Caki2 (cell line): Measurements from ENCODE around the gene RAB34. TPM values are rescaled to one million over a fixed set of nuclear protein-coding genes. Genes with fewer than 3 reads are reported as not detected.
A peak's percentile ranks its signal among the peaks of the same experiment; 100 is the strongest.

Experiments
- DNase-seq: peaks from one replicate; pipeline ENCODE4 v3.0.0-alpha.2; 2015; ENCODE audit warnings: low read depth
- in situ Hi-C: cut with HindIII; loops from 2 replicates; pipeline ENCODE4 v1.10.0; 2016; ENCODE audit warnings: low sequenced_read_pairs, low pct_unique_long_range_greater_than_20kb, mixed read lengths
- total RNA-seq: library from RNA; depleted of rRNA; stranded (reverse); fragments of >200 nt; shearing (Covaris generic); gene quantifications from 2 replicates; pipeline ENCODE4 v1.2.3, GENCODE V29; 2014; ENCODE audit warnings: low replicate concordance; rRNA removed

Gene RAB34
- 394 and 482 TPM in 2 replicates for total RNA-seq

- in situ Hi-C loops: no loop called here
- peak; percentile 89 for DNase-seq
These were observed at the start of gene RAB34 for GRCh38 chr17:28717578-28718332. TSS of gene RAB34 (minus strand) at chr17:28717868. CDS start at chr17:28717266, 602 bp downstream.

- in situ Hi-C loops: loop anchor here (10.0 kb wide), 1 partner anchor 50 kb away; no protein-coding TSS in a partner anchor
- no peak for DNase-seq
These were observed 47.4 kb upstream of the RAB34 start for GRCh38 chr17:28765038-28765437.

GRCh38 chr17:28763804-28764266 is 46.2 kb upstream of the RAB34 start:
- in situ Hi-C loops: loop anchor here (10.0 kb wide), 1 partner anchor 51 kb away; no protein-coding TSS in a partner anchor
- peak; percentile 66 for DNase-seq

- in situ Hi-C loops: loop anchor here (10.0 kb wide), 1 partner anchor 52 kb away; no protein-coding TSS in a partner anchor
- no peak for DNase-seq
These were observed 45.6 kb upstream of the RAB34 start for GRCh38 chr17:28763137-28763799.

GRCh38 chr17:28760601-28761562 is 43.2 kb upstream of the RAB34 start:
- no peak for DNase-seq
- in situ Hi-C loops: loop anchor here (10.0 kb wide), 1 partner anchor 54 kb away; no protein-coding TSS in a partner anchor

GRCh38 chr17:28759256-28759865 is 41.7 kb upstream of the RAB34 start:
- DNase-seq: no peak
- in situ Hi-C loops: no loop called here

- no peak for DNase-seq
- in situ Hi-C loops: no loop called here
These were observed 40.9 kb upstream of the RAB34 start for GRCh38 chr17:28758411-28759121.

GRCh38 chr17:28756049-28756804 is 38.6 kb upstream of the RAB34 start:
- DNase-seq: no peak
- in situ Hi-C loops: no loop called here

GRCh38 chr17:28755486-28755885 is 37.8 kb upstream of the RAB34 start:
- in situ Hi-C loops: no loop called here

GRCh38 chr17:28751600-28752366 is 34.1 kb upstream of the RAB34 start:
- in situ Hi-C loops: no loop called here
- no peak for DNase-seq

More at GRCh38 chr17:28755486-28755885, 37.8 kb upstream of the RAB34 start:
- no peak for DNase-seq

- peak; percentile 82 for DNase-seq
- in situ Hi-C loops: no loop called here
These were observed 32.7 kb upstream of the RAB34 start for GRCh38 chr17:28750178-28751047.

GRCh38 chr17:28749516-28750177 is 32.0 kb upstream of the RAB34 start:
- in situ Hi-C loops: no loop called here
- no peak for DNase-seq

GRCh38 chr17:28748852-28749515 is 31.3 kb upstream of the RAB34 start:
- in situ Hi-C loops: no loop called here
- no peak for DNase-seq
